LNCaP clone FGC (cell line): ENCODE data around the gene GGCT.

Source experiments
- DNase-seq: peaks from one replicate; pipeline ENCODE4 v3.0.0-alpha.2; 2011; ENCODE audit warnings: low read depth
- H3K4me3 ChIP-seq: 2 replicates; pipeline ENCODE4 v1.5.1; 2011; ENCODE audit warnings: mild to moderate bottlenecking, low read depth, low read length, control low read depth
- CTCF ChIP-seq: IDR thresholded peaks from 2 replicates; pipeline ENCODE4 v1.5.1; 2012; ENCODE audit warnings: mild to moderate bottlenecking; ENCODE audit not compliant: control insufficient read depth, insufficient read depth; ENCODE audit errors: extremely low read depth

Gene GGCT

GRCh38 chr7:30478349-30479201, 26.1 kb downstream of the GGCT start, which contains the start of gene NOD1:
Gene NOD1 (minus strand): TSS chr7:30478784. CDS start chr7:30456921, 21,863 bp downstream.
- no peak for TF ChIP-seq CTCF
- DNase-seq: no peak
- H3K4me3 ChIP-seq: peak within 1 kb of the TSS; percentile 52

GRCh38 chr7:30476459-30477145, 28.0 kb downstream of the GGCT start:
- DNase-seq: peak; percentile 85
- no peak overlapping the region for H3K4me3 ChIP-seq
- TF ChIP-seq CTCF: peak; percentile 41

DNA sequence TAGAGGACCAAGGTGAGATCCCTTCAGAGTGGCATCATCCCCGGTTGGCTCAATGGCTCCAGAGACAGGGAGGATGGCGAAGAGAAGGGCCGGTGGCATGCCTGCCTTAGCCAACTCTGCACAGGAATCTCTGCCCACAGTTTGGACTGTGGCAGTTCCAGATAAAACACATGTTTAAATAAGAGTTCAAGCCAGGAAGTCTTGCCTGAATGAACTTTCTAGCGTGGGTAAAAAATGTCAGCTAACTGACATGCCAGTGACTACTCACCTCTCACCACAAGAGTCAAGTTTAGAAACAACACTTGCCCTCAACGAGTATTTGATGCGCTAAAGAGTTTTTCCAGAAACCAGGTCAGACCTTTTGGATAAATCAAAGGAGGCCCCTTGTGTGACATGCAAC, 29.0 kb downstream of the GGCT start:
- no peak for TF ChIP-seq CTCF
- no peak for DNase-seq

GRCh38 chr7:30474893-30475292, 29.7 kb downstream of the GGCT start:
- no peak for TF ChIP-seq CTCF
- H3K4me3 ChIP-seq: no peak overlapping the region
- no peak for DNase-seq

More for the DNA sequence above, 29.0 kb downstream of the GGCT start:
- no peak overlapping the region for H3K4me3 ChIP-seq

- no peak for DNase-seq
- TF ChIP-seq CTCF: no peak
Measured at GRCh38 chr7:30474485-30474884, 30.1 kb downstream of the GGCT start.

DNA sequence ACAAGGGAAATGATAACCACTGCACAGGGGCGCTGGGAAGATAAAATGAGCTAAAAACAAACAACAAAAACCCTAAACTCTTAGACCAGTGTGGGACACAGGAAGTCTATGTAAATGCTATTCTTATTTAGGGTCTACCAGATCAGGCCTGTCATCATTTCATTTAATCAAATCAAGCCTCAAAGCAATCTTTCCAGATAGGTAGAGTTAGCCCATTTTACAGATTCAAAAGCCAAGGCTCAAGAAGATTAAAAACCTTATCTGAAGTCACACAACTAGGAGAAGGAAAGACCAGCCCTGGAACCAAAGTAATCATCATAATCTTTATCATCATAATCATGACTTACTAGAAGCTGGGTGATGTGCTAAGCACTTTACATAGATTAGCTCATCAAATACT, 30.7 kb downstream of the GGCT start:
- H3K4me3 ChIP-seq: no peak overlapping the region
- DNase-seq: no peak
- TF ChIP-seq CTCF: no peak

More at GRCh38 chr7:30474485-30474884, 30.1 kb downstream of the GGCT start:
- no peak overlapping the region for H3K4me3 ChIP-seq
